HCT116 (cell line): ENCODE data around the gene SPATA31D3. TPM values are rescaled to one million over a fixed set of nuclear protein-coding genes. Genes with fewer than 3 reads are reported as not detected.

Experiments
- ATAC-seq: fragments of 200-7000 bp; cut with Tn5 transposase; 2 replicates; pipeline ENCODE4 v1.9.1; 2020; ENCODE audit warnings: mild to moderate bottlenecking, moderate library complexity
- BruUV-seq: library from RNA; stranded (reverse); fragments of 400-500 nt; replicated peaks from 2 replicates; lab custom pipeline; 2021; lab: Mats Ljungman, UMichigan
- CTCF ChIA-PET: fragments of 300-600 bp; sonication (Branson Sonifier 250); formaldehyde crosslinking; loops from one replicate; lab custom pipeline; 2021; ENCODE audit warnings: antibody characterized with exemption; lab: Charles Lee
- POLR2A ChIA-PET: fragments of 300-600, 350-600 bp; sonication (Branson Sonifier 250); formaldehyde crosslinking; loops from one replicate; lab custom pipeline; 2021; ENCODE audit warnings: antibody characterized with exemption; lab: Charles Lee
- RAD21 ChIA-PET, 2 experiments: fragments of 300-600 bp; sonication (Branson Sonifier 250); formaldehyde crosslinking; loops; one replicate each; lab custom pipeline; 2023; ENCODE audit warnings: low total read pairs in 2 of 2; ENCODE audit not compliant: uncharacterized antibody in 2 of 2, unreplicated experiment in 2 of 2, low non-redundant PET in 1 of 2; lab: Charles Lee
- DNase-seq: peaks from one replicate; pipeline ENCODE4 v3.0.0-alpha.2; 2010; ENCODE audit warnings: low read depth, low spot score
- H2AFZ ChIP-seq: fragments of 200-600 bp; shearing (Covaris generic), sonication (generic); 2 replicates; pipeline ENCODE4 v1.6.1; 2017; ENCODE audit warnings: low read depth, mixed run types, mixed read lengths, antibody characterized with exemption, low read length; ENCODE audit not compliant: poor library complexity, severe bottlenecking
- H3K27ac ChIP-seq: 2 replicates; pipeline ENCODE4 v1.5.1; 2012; ENCODE audit warnings: low read depth, low read length
- H3K27me3 ChIP-seq: fragments of 200-600 bp; sonication (generic); 2 replicates; pipeline ENCODE4 v1.6.1; 2016; ENCODE audit warnings: mixed run types, low read length, mixed read lengths; ENCODE audit not compliant: insufficient read depth
- H3K36me3 ChIP-seq, 2 experiments: fragments of 200-500 bp in 1 of 2; fragments of 200-600 bp in 1 of 2; sonication (Bioruptor generic) in 1 of 2; sonication (generic) in 1 of 2; 2 replicates each; pipeline versions ENCODE4 v1.5.1 to v1.6.1; 2014 to 2016; ENCODE audit warnings: low read length in 2 of 2, inconsistent platforms in 1 of 2, mixed read lengths in 1 of 2, mixed run types in 1 of 2; ENCODE audit not compliant: insufficient read depth in 2 of 2, control insufficient read depth in 1 of 2
- H3K4me1 ChIP-seq, 2 experiments: fragments of 200-600 bp in 1 of 2; sonication (generic) in 1 of 2; 2 replicates each; pipeline versions ENCODE4 v1.5.1 to v1.6.1; 2012 to 2017; ENCODE audit warnings: low read length in 2 of 2, inconsistent platforms in 1 of 2, mild to moderate bottlenecking in 1 of 2, mixed read lengths in 1 of 2, mixed run types in 1 of 2, moderate library complexity in 1 of 2; ENCODE audit not compliant: insufficient read depth in 2 of 2, control insufficient read depth in 1 of 2
- H3K4me2 ChIP-seq: fragments of 200-600 bp; sonication (generic); 2 replicates; pipeline ENCODE4 v1.6.1; 2017; ENCODE audit warnings: mixed run types, low read length, mixed read lengths
- H3K4me3 ChIP-seq, 2 experiments: fragments of 200-600 bp in 1 of 2; sonication (generic) in 1 of 2; replicated peaks in 1 of 2; 2 replicates each; pipeline ENCODE4 v1.5.1; 2011 to 2016; ENCODE audit warnings: low read length in 2 of 2, control low read depth in 1 of 2, low read depth in 1 of 2, mild to moderate bottlenecking in 1 of 2, mixed read lengths in 1 of 2, mixed run types in 1 of 2
- H3K79me2 ChIP-seq: fragments of 200-600 bp; sonication (generic); 2 replicates; pipeline ENCODE4 v1.6.1; 2017; ENCODE audit warnings: mild to moderate bottlenecking, mixed run types, low read length, moderate library complexity, mixed read lengths; ENCODE audit not compliant: insufficient read depth
- H3K9ac ChIP-seq: fragments of 200-600 bp; sonication (generic); 2 replicates; pipeline ENCODE4 v1.6.1; 2016; ENCODE audit warnings: low read length, mixed read lengths
- H3K9me2 ChIP-seq: fragments of 200-600 bp; sonication (generic), shearing (Covaris generic); 2 replicates; pipeline ENCODE4 v1.6.1; 2017; ENCODE audit warnings: mixed run types, mild to moderate bottlenecking, moderate library complexity; ENCODE audit not compliant: insufficient read depth
- H3K9me3 ChIP-seq, 2 experiments: fragments of 200-500 bp in 1 of 2; fragments of 200-600 bp in 1 of 2; sonication (Bioruptor generic) in 1 of 2; sonication (generic) in 1 of 2; 2 replicates each; pipeline ENCODE4 v1.6.1; 2014 to 2017; ENCODE audit warnings: low read length in 2 of 2, mixed read lengths in 2 of 2, inconsistent platforms in 1 of 2, low read depth in 1 of 2, mild to moderate bottlenecking in 1 of 2, mixed run types in 1 of 2, moderate library complexity in 1 of 2; ENCODE audit not compliant: control insufficient read depth in 1 of 2, insufficient read depth in 1 of 2
- H4K20me1 ChIP-seq: fragments of 200-600 bp; sonication (generic), shearing (Covaris generic); 2 replicates; pipeline ENCODE4 v1.6.1; 2017; ENCODE audit warnings: mixed run types, mild to moderate bottlenecking, moderate library complexity; ENCODE audit not compliant: insufficient read depth
- CEBPB ChIP-seq: IDR thresholded peaks from 2 replicates; pipeline ENCODE4 v1.6.1; 2012; ENCODE audit warnings: low read depth
- EGR1 ChIP-seq: IDR thresholded peaks from 2 replicates; pipeline ENCODE4 v1.6.1; 2012; ENCODE audit warnings: low read depth
- EZH2 ChIP-seq: fragments of 200-600 bp; sonication (generic); IDR thresholded peaks from 2 replicates; pipeline ENCODE4 v1.6.1; 2017; ENCODE audit warnings: antibody characterized with exemption, mixed run types
- EZH2phosphoT487 ChIP-seq: fragments of 200-600 bp; IDR thresholded peaks from 2 replicates; pipeline ENCODE4 v1.6.1; 2018; ENCODE audit warnings: antibody characterized with exemption, borderline replicate concordance
- JUND ChIP-seq: IDR thresholded peaks from 2 replicates; pipeline ENCODE4 v1.6.1; 2012
- POLR2A ChIP-seq: IDR thresholded peaks from 2 replicates; pipeline ENCODE4 v1.7.0; 2011; ENCODE audit warnings: borderline replicate concordance; ENCODE audit not compliant: insufficient read depth, insufficient read length; ENCODE audit errors: extremely low read depth
- POLR2AphosphoS5 ChIP-seq: IDR thresholded peaks from 2 replicates; pipeline ENCODE4 v1.6.1; 2011; ENCODE audit warnings: mild to moderate bottlenecking, low read depth, low read length, moderate library complexity
- RAD21 ChIP-seq: IDR thresholded peaks from 2 replicates; pipeline ENCODE4 v1.6.1; 2012; ENCODE audit warnings: low read depth, mild to moderate bottlenecking
- SP1 ChIP-seq: IDR thresholded peaks from 2 replicates; pipeline ENCODE4 v1.6.1; 2012; ENCODE audit warnings: low read depth
- SRF ChIP-seq: IDR thresholded peaks from 2 replicates; pipeline ENCODE4 v1.6.1; 2012; ENCODE audit warnings: low read depth
- ZFX ChIP-seq: fragments of 450-650 bp; IDR thresholded peaks from 2 replicates; pipeline ENCODE4 v1.6.1; 2017
- ZNF274 ChIP-seq: fragments of 200-500 bp; sonication (Bioruptor generic); IDR thresholded peaks from 2 replicates; pipeline ENCODE4 v1.6.1; 2014; ENCODE audit warnings: mild to moderate bottlenecking, low read depth, low read length, inconsistent platforms
- intact Hi-C: fragments of 100-400 bp; cut with micrococcal nuclease; formaldehyde crosslinking; loops from 2 replicates; pipeline ENCODE4 v1.10.0; 2022
- total RNA-seq: library from RNA; stranded (reverse); gene quantifications from one replicate; pipeline ENCODE4 v1.2.1, GENCODE V29; 2021; ENCODE audit not compliant: unreplicated experiment

Gene SPATA31D3
- total RNA-seq, 1 experiment from 2014 or later = not detected

DNA sequence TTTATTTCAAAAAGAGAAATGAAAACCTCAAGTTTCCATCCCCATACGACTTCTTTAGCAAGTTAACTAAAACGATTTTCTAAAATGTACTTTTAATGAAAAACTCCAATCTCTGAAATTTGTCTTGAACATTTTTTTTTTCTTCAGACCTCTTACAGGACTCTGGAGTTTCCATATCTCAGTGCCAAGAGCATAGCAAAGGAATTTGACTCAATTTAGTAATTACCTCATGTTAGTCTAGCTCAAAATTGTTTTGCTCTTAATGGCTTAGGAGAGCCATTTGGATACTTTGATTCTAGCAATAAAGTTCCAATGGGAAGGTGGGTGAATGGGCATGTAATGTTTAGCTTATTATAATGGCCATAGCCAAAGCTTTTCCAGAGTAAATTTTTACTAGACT is 41.1 kb upstream of the SPATA31D3 start:
- BruUV-seq = no TSS peak
- Histone ChIP-seq H3K27ac (no peak overlapping the region), H3K36me3 (no peaks in the 10 kb centered on the region), H3K4me1 (no peaks in the 10 kb centered on the region), H3K9me2 (no peaks in the 10 kb centered on the region), H3K4me3 (no peak overlapping the region), H3K9ac (no peak overlapping the region), H3K27me3 (no peaks in the 10 kb centered on the region), H3K4me2 (no peak overlapping the region), H3K79me2 (no peaks in the 10 kb centered on the region), H3K9me3 (no peaks in the 10 kb centered on the region), H4K20me1 (no peaks in the 10 kb centered on the region), H2AFZ (no peak overlapping the region)
- DNase-seq (no peak), ATAC-seq (no peak)
- POLR2A ChIA-PET = no interaction called here
- RAD21 ChIA-PET = no interaction called here
- CTCF ChIA-PET = no interaction called here
- TF ChIP-seq SRF (no peak), SP1 (no peak), POLR2A (no peak), ZFX (no peak), ZNF274 (no peak), JUND (no peak), EZH2 (no peak), EGR1 (no peak), RAD21 (no peak), CEBPB (no peak)
- intact Hi-C loops = no loop called here

DNA sequence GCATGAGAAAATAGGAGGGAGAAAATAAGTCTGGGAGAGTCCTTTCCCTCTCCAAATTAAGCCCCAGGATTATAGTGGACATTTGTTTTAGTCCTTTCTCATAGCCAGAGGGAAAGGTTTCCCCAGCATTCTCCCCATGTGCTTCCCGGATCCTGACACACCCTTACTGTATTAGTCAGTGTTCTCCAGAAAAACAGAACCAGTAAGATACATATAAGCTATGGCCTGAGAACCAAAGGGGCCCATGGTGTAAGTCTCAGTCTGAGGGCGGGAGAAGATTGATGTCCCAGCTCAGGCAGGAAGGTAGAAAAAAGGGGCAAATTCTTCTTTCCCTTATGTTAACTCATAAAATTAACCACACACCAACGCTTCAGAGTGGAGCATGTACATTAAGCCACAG is 40.7 kb upstream of the SPATA31D3 start:
- Histone ChIP-seq H3K27me3 (no peaks in the 10 kb centered on the region), H2AFZ (no peak overlapping the region), H4K20me1 (no peaks in the 10 kb centered on the region), H3K4me2 (no peak overlapping the region), H3K9me2 (no peaks in the 10 kb centered on the region), H3K9ac (no peak overlapping the region), H3K9me3 (no peaks in the 10 kb centered on the region), H3K36me3 (no peaks in the 10 kb centered on the region), H3K79me2 (no peaks in the 10 kb centered on the region), H3K27ac (no peak overlapping the region), H3K4me3 (no peak overlapping the region), H3K4me1 (no peaks in the 10 kb centered on the region)
- DNase-seq = no peak
- no peak for ATAC-seq
- TF ChIP-seq POLR2A = no peak
- no peak for TF ChIP-seq ZNF274
- TF ChIP-seq POLR2AphosphoS5 = no peak
- TF ChIP-seq EZH2phosphoT487 = no peak
- ChIA-PET RAD21 (no interaction called here), CTCF (no interaction called here), POLR2A (no interaction called here)
- BruUV-seq = no TSS peak
- intact Hi-C loops = no loop called here
